DND-41 (cell line): Measurements from ENCODE around the gene OCA2.

Source experiments
- CTCF ChIP-seq: IDR thresholded peaks from 2 replicates; pipeline ENCODE4 v1.5.1; 2012; ENCODE audit warnings: borderline replicate concordance, low read length, moderate library complexity, mild to moderate bottlenecking; ENCODE audit not compliant: poor library complexity, severe bottlenecking; ENCODE audit errors: extremely low read depth
- EZH2 ChIP-seq: IDR thresholded peaks from 3 replicates; pipeline ENCODE4 v1.6.1; 2012; ENCODE audit warnings: borderline replicate concordance, low read depth, mild to moderate bottlenecking, moderate library complexity, low read length, inconsistent platforms; ENCODE audit not compliant: severe bottlenecking

GRCh38 chr15:28015855-28016254 lies 83.3 kb downstream of the OCA2 start:
- no peak for TF ChIP-seq CTCF
- TF ChIP-seq EZH2 = no peak
